ENCODE data around the gene CPXM2.

DNA sequence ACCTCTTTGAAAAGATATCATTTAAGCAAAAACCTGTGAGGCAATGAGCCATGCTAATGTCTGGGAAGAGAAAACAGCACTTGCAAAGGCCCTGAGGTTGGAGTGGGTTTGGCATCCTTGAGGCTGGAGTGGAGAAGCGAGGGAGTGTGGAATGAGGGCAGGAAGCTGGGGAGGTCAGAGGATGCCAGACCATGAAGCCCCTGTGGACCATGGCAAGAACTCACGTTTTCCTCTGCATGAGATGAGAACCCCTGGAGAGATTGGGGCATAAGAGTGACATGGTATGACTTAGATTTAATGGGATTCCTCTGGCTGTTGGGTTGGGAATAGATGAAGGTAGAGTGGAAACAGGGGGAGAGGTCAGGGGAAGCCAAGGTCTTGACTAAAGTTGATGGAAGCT is 176.1 kb downstream of the CPXM2 start:
- TF ChIP-seq, protein P1, sequence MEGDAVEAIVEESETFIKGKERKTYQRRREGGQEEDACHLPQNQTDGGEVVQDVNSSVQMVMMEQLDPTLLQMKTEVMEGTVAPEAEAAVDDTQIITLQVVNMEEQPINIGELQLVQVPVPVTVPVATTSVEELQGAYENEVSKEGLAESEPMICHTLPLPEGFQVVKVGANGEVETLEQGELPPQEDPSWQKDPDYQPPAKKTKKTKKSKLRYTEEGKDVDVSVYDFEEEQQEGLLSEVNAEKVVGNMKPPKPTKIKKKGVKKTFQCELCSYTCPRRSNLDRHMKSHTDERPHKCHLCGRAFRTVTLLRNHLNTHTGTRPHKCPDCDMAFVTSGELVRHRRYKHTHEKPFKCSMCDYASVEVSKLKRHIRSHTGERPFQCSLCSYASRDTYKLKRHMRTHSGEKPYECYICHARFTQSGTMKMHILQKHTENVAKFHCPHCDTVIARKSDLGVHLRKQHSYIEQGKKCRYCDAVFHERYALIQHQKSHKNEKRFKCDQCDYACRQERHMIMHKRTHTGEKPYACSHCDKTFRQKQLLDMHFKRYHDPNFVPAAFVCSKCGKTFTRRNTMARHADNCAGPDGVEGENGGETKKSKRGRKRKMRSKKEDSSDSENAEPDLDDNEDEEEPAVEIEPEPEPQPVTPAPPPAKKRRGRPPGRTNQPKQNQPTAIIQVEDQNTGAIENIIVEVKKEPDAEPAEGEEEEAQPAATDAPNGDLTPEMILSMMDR (IDR thresholded peaks at IDR 0.05; ENCODE audit: poor library complexity) = no peak
- TF ChIP-seq EZH2 (IDR thresholded peaks at IDR 0.05; ENCODE audit: borderline replicate concordance) = no peak
